B cell (primary cell): ENCODE measurements around the gene ARHGAP22.

Source experiments
- CTCF ChIP-seq: fragments of 200-600 bp; IDR thresholded peaks from one replicate; pipeline ENCODE4 v1.8.0; 2022; ENCODE audit warnings: antibody characterized with exemption, mild to moderate bottlenecking
- EZH2 ChIP-seq: IDR thresholded peaks from 2 replicates; pipeline ENCODE4 v1.6.1; 2012; ENCODE audit warnings: borderline replicate concordance, low read depth, mild to moderate bottlenecking, moderate library complexity, low read length; ENCODE audit not compliant: insufficient read depth, poor library complexity, severe bottlenecking

GRCh38 chr10:48536156-48536500 lies 68.7 kb downstream of the ARHGAP22 start:
- TF ChIP-seq CTCF (no peak), EZH2 (no peak)
